HepG2 (cell line): ENCODE data around the gene STYXL2. TPM values are rescaled to one million over a fixed set of nuclear protein-coding genes. Genes with fewer than 3 reads are reported as not detected.

Experiments used
- ATAC-seq: fragments of 200-7000 bp; cut with Tn5 transposase; 3 replicates; pipeline ENCODE4 v1.9.1; 2020; ENCODE audit warnings: mild to moderate bottlenecking, moderate library complexity
- BruUV-seq: library from RNA; stranded (reverse); fragments of 400-500 nt; replicated peaks from 2 replicates; lab custom pipeline; 2021; lab: Mats Ljungman, UMichigan
- CTCF ChIA-PET: fragments of 300-600 bp; formaldehyde crosslinking; extraction: SDS; loops from one replicate; lab custom pipeline; 2021; ENCODE audit warnings: low total read pairs, inconsistent platforms, low intra/inter-chr PET ratio; lab: Yijun Ruan, JAX
- POLR2A ChIA-PET: fragments of 350-600 bp; sonication (Branson Sonifier 250); formaldehyde crosslinking; loops from one replicate; lab custom pipeline; 2020; ENCODE audit warnings: antibody characterized with exemption, inconsistent platforms; lab: Yijun Ruan, JAX
- DNase-seq: peaks from one replicate; pipeline ENCODE4 v3.0.0-alpha.2; 2015; ENCODE audit warnings: low spot score
- FAIRE-seq: peaks from 3 replicates; lab custom pipeline; 2011; peaks lifted over from hg19 to GRCh38; lab: Jason Lieb, UNC
- H2AFZ ChIP-seq: one replicate; pipeline ENCODE4 v1.6.1; 2011; ENCODE audit warnings: low read length, inconsistent platforms
- H3K27ac ChIP-seq: fragments of 300-600 bp; 3 replicates; pipeline ENCODE4 v1.8.0; 2011; ENCODE audit warnings: mixed run types, mild to moderate bottlenecking, mixed read lengths, low read length, inconsistent platforms; ENCODE audit not compliant: insufficient read depth; ENCODE audit errors: extremely low read length
- H3K27me3 ChIP-seq, 2 experiments: fragments of 200-600 bp in 1 of 2; 2 replicates in 1 of 2; 3 replicates in 1 of 2; pipeline versions ENCODE4 v1.6.0 to v1.8.0; 2011; ENCODE audit warnings: low read length in 2 of 2, mild to moderate bottlenecking in 2 of 2, moderate library complexity in 2 of 2, inconsistent platforms in 1 of 2; ENCODE audit not compliant: insufficient read depth in 2 of 2, control insufficient read depth in 1 of 2
- H3K36me3 ChIP-seq, 2 experiments: fragments of 200-600 bp in 1 of 2; replicated peaks in 1 of 2; 2 replicates in 1 of 2; 3 replicates in 1 of 2; pipeline versions ENCODE4 v1.5.1 to v1.8.0; 2011; ENCODE audit warnings: low read length in 2 of 2, inconsistent platforms in 1 of 2; ENCODE audit not compliant: insufficient read depth in 2 of 2, control insufficient read depth in 1 of 2
- H3K4me1 ChIP-seq: 2 replicates; pipeline ENCODE4 v1.5.1; 2012; ENCODE audit warnings: low read length, inconsistent platforms; ENCODE audit not compliant: insufficient read depth
- H3K4me2 ChIP-seq: 2 replicates; pipeline ENCODE4 v1.6.0; 2011; ENCODE audit warnings: low read depth, low read length, inconsistent platforms
- H3K4me3 ChIP-seq, 3 experiments: fragments of 200-600 bp in 1 of 3; sonication (generic), shearing (Covaris generic) in 1 of 3; replicated peaks in 1 of 3; 2 replicates each; pipeline ENCODE4 v1.5.1; 2011 to 2016; ENCODE audit warnings: low read length in 3 of 3, inconsistent platforms in 2 of 3, low read depth in 2 of 3, mild to moderate bottlenecking in 2 of 3, control low read depth in 1 of 3, mixed read lengths in 1 of 3; ENCODE audit not compliant: insufficient read depth in 1 of 3
- H3K79me2 ChIP-seq: one replicate; pipeline ENCODE4 v1.6.1; 2011; ENCODE audit warnings: low read length, inconsistent platforms; ENCODE audit not compliant: insufficient read depth
- H3K9ac ChIP-seq: 2 replicates; pipeline ENCODE4 v1.6.0; 2011; ENCODE audit warnings: mild to moderate bottlenecking, low read depth, low read length, inconsistent platforms; ENCODE audit not compliant: insufficient read depth
- H3K9me3 ChIP-seq: 2 replicates; pipeline ENCODE4 v1.5.1; 2012; ENCODE audit warnings: mild to moderate bottlenecking, low read length
- H4K20me1 ChIP-seq: 2 replicates; pipeline ENCODE4 v1.6.0; 2011; ENCODE audit warnings: inconsistent platforms, mild to moderate bottlenecking, low read length, moderate library complexity; ENCODE audit not compliant: insufficient read depth
- CSRNP1 ChIP-seq: sonication (generic); formaldehyde crosslinking; IDR thresholded peaks from 2 replicates; pipeline ENCODE4 v1.8.1; 2023; ENCODE audit warnings: mild to moderate bottlenecking, missing genetic modification reagents
- DR1 ChIP-seq: sonication (generic); formaldehyde crosslinking; IDR thresholded peaks from 2 replicates; pipeline ENCODE4 v1.8.0; 2021; ENCODE audit warnings: mild to moderate bottlenecking, missing genetic modification reagents, inconsistent platforms
- KDM4B ChIP-seq: sonication (generic); formaldehyde crosslinking; IDR thresholded peaks from 2 replicates; pipeline ENCODE4 v1.4.0; 2020; ENCODE audit warnings: missing genetic modification reagents
- MAFK ChIP-seq, 2 experiments: IDR thresholded peaks in 1 of 2; conservative IDR thresholded peaks in 1 of 2; 2 replicates each; pipeline ENCODE4 v1.6.1; 2011; ENCODE audit warnings: improper control_type of control experiment in 2 of 2, low read length in 2 of 2
- PRMT3 ChIP-seq: sonication (generic); formaldehyde crosslinking; IDR thresholded peaks from 2 replicates; pipeline ENCODE4 v1.8.1; 2022; ENCODE audit warnings: low read depth, mild to moderate bottlenecking, moderate library complexity, missing genetic modification reagents, borderline replicate concordance
- SP5 ChIP-seq: IDR thresholded peaks from 2 replicates; pipeline ENCODE4 v1.6.1; 2016; ENCODE audit warnings: low read depth, borderline replicate concordance
- TFDP2 ChIP-seq: sonication (generic); formaldehyde crosslinking; IDR thresholded peaks from 2 replicates; pipeline ENCODE4 v1.4.0; 2020; ENCODE audit warnings: missing genetic modification reagents
- ZBED4 ChIP-seq: sonication (generic); formaldehyde crosslinking; IDR thresholded peaks from 2 replicates; pipeline ENCODE4 v1.4.0; 2020; ENCODE audit warnings: missing genetic modification reagents, borderline replicate concordance
- ZNF552 ChIP-seq: sonication (generic); formaldehyde crosslinking; IDR thresholded peaks from 2 replicates; pipeline ENCODE4 v1.9.0; 2022; ENCODE audit warnings: missing genetic modification reagents, mild to moderate bottlenecking, borderline replicate concordance
- ZNF780A ChIP-seq: sonication (generic); formaldehyde crosslinking; IDR thresholded peaks from 2 replicates; pipeline ENCODE4 v1.8.0; 2022; ENCODE audit warnings: mild to moderate bottlenecking, missing genetic modification reagents, moderate library complexity
- WGBS: methylation state at CpG from one replicate; pipeline ENCODE4 v1.1.6; 2017; ENCODE audit warnings: low lambda C conversion rate; 5-methylcytosine and 5-hydroxymethylcytosine counted together
- in situ Hi-C: cut with HindIII; loops from 2 replicates; pipeline ENCODE4 v1.10.0; 2017; ENCODE audit warnings: low pct_unique_long_range_greater_than_20kb; ENCODE audit not compliant: extremely low pct_ligation_motif_present
- intact Hi-C: fragments of 100-400 bp; cut with micrococcal nuclease; formaldehyde crosslinking; loops from one replicate; pipeline ENCODE4 v1.10.0; 2022; ENCODE audit not compliant: unreplicated experiment
- polyA plus RNA-seq, 8 experiments: library from polyadenylated mRNA; depleted of rRNA in 3 of 8; stranded (reverse) in 7 of 8; unstranded in 1 of 8; fragments of >200 nt; fragmentation: Illumina TruSeq in 4 of 8; extraction: Trizol in 4 of 8; gene quantifications; 2 replicates each; pipeline versions ENCODE4 v1.2.1 to v1.2.3, GENCODE V29; 2011 to 2016; ENCODE audit warnings: low read depth in 4 of 8, missing spikeins in 1 of 8, mixed read lengths in 1 of 8; ENCODE audit not compliant: insufficient read depth in 1 of 8
- total RNA-seq, 5 experiments: library from RNA; depleted of rRNA; stranded (reverse); fragments of >200 nt; fragmentation: Illumina TruSeq; extraction: Trizol; gene quantifications; 2 replicates each; pipeline ENCODE4 v1.2.3, GENCODE V29; 2016; ENCODE audit warnings: low read depth in 1 of 5

The STYXL2 gene
- total and polyA plus RNA-seq, 2 of the 13 experiments (the other 11 are each of a cell fraction or from before 2014, with no cell fraction given), result not detected

- no peak for TF ChIP-seq PRMT3 (CRISPR knock-in tag)
Measured at GRCh38 chr1:167114725-167115124, 20.9 kb downstream of the STYXL2 start (continued).

GRCh38 chr1:167115655-167116054 is 21.8 kb downstream of the STYXL2 start:
- no peak overlapping the region for H2AFZ ChIP-seq
- no peak overlapping the region for H3K4me2 ChIP-seq
- intact Hi-C loops, result no loop called here
- no peak for DNase-seq
- no TSS peak for BruUV-seq
- H4K20me1 ChIP-seq, result no peaks in the 10 kb centered on the region
- no peak for FAIRE-seq
- no peaks in the 10 kb centered on the region for H3K9me3 ChIP-seq
- no peaks in the 10 kb centered on the region for H3K36me3 ChIP-seq
- in situ Hi-C loops, result no loop called here
- CTCF ChIA-PET, result no interaction called here
- H3K79me2 ChIP-seq, result no peaks in the 10 kb centered on the region
- ATAC-seq, result no peak
- POLR2A ChIA-PET, result no interaction called here
- no peak overlapping the region for H3K4me3 ChIP-seq
- peaks cover 0 to 16% of the 10 kb centered on the region in 2 experiments; a peak in 3 of 5 replicates for H3K27me3 ChIP-seq
- no peak overlapping the region for H3K27ac ChIP-seq
- no peaks in the 10 kb centered on the region for H3K4me1 ChIP-seq
- no peak for TF ChIP-seq KDM4B
- TF ChIP-seq ZNF552 (CRISPR knock-in tag), result no peak
- no peak for TF ChIP-seq SP5 (CRISPR knock-in tag)
- H3K9ac ChIP-seq, result no peak overlapping the region
- WGBS, result 5% methylated on average over 4 of the region's 5 CpGs

GRCh38 chr1:167116174-167116573 is 22.3 kb downstream of the STYXL2 start:
- H3K79me2 ChIP-seq, result no peaks in the 10 kb centered on the region
- H3K9me3 ChIP-seq, result no peaks in the 10 kb centered on the region
- peaks cover 0 to 16% of the 10 kb centered on the region in 2 experiments; a peak in 3 of 5 replicates for H3K27me3 ChIP-seq
- no peak overlapping the region for H3K27ac ChIP-seq
- no peak overlapping the region for H3K4me2 ChIP-seq
- no peak for FAIRE-seq
- BruUV-seq, result no TSS peak
- H4K20me1 ChIP-seq, result no peaks in the 10 kb centered on the region
- ATAC-seq, result no peak
- no peak overlapping the region for H3K9ac ChIP-seq
- in situ Hi-C loops (no loop called here), intact Hi-C loops (no loop called here)
- no peak overlapping the region for H3K4me3 ChIP-seq
- CTCF ChIA-PET, result no interaction called here
- no peak for DNase-seq
- H2AFZ ChIP-seq, result no peak overlapping the region
- 0% methylated on average over 1 of the region's 1 CpG for WGBS
- POLR2A ChIA-PET, result no interaction called here
- H3K36me3 ChIP-seq, result no peaks in the 10 kb centered on the region
- no peaks in the 10 kb centered on the region for H3K4me1 ChIP-seq
- no peak for TF ChIP-seq CSRNP1 (CRISPR knock-in tag)
- no peak for TF ChIP-seq MAFK (conservative IDR thresholded peaks at IDR 0.05 in 1 of 2, IDR thresholded peaks at IDR 0.05 in 1 of 2; ENCODE audit: low read length in 2 of 2)
- TF ChIP-seq ZNF780A (CRISPR knock-in tag), result no peak
- TF ChIP-seq ZBED4 (CRISPR knock-in tag), result no peak
- TF ChIP-seq TFDP2 (CRISPR knock-in tag), result no peak
- TF ChIP-seq DR1 (CRISPR knock-in tag), result no peak
